Calu3 (cell line): ENCODE data around the gene PTPRN2. TPM values are rescaled to one million over a fixed set of nuclear protein-coding genes. Genes with fewer than 3 reads are reported as not detected.

Source experiments
- BruUV-seq: library from RNA; stranded (reverse); fragments of 400-500 nt; replicated peaks from 2 replicates; lab custom pipeline; 2021; lab: Mats Ljungman, UMichigan
- CTCF ChIA-PET: fragments of 300-600 bp; sonication (Branson Sonifier 250); formaldehyde crosslinking; loops from one replicate; lab custom pipeline; 2022; ENCODE audit warnings: antibody characterized with exemption; lab: Charles Lee
- DNase-seq: peaks from one replicate; pipeline ENCODE4 v3.0.0; 2022
- H3K27ac Mint-ChIP-seq: one replicate; pipeline ENCODE4 v1.8.0; 2022; ENCODE audit warnings: mixed read lengths; ENCODE audit not compliant: unreplicated experiment
- H3K27me3 Mint-ChIP-seq: one replicate; pipeline ENCODE4 v1.8.0; 2022; ENCODE audit warnings: mixed read lengths; ENCODE audit not compliant: unreplicated experiment
- H3K36me3 Mint-ChIP-seq: one replicate; pipeline ENCODE4 v1.8.0; 2022; ENCODE audit warnings: mild to moderate bottlenecking, moderate library complexity, mixed read lengths; ENCODE audit not compliant: insufficient read depth, unreplicated experiment
- H3K4me1 Mint-ChIP-seq: one replicate; pipeline ENCODE4 v1.8.0; 2022; ENCODE audit warnings: mild to moderate bottlenecking, low read depth, mixed read lengths; ENCODE audit not compliant: unreplicated experiment
- H3K4me3 Mint-ChIP-seq: one replicate; pipeline ENCODE4 v1.8.0; 2022; ENCODE audit warnings: mild to moderate bottlenecking, low read depth, moderate library complexity, mixed read lengths; ENCODE audit not compliant: unreplicated experiment
- H3K9me3 Mint-ChIP-seq: one replicate; pipeline ENCODE4 v1.8.0; 2022; ENCODE audit warnings: low read depth, mixed read lengths; ENCODE audit not compliant: unreplicated experiment
- intact Hi-C: fragments of 100-400 bp; cut with micrococcal nuclease; formaldehyde crosslinking; loops from one replicate; pipeline ENCODE4 v1.10.0; 2022; ENCODE audit not compliant: unreplicated experiment
- total RNA-seq: library from RNA; stranded (reverse); gene quantifications from 2 replicates; pipeline ENCODE4 v1.2.3, GENCODE V29; 2022
- TF ChIP-seq, protein P1 (sequence below): fragments of 200-600 bp; IDR thresholded peaks from one replicate; pipeline ENCODE4 v1.8.0; 2022; ENCODE audit warnings: antibody characterized with exemption; ENCODE audit not compliant: unreplicated experiment

The PTPRN2 gene
- total RNA-seq, 1 experiment from 2014 or later = 2.0 TPM

DNA sequence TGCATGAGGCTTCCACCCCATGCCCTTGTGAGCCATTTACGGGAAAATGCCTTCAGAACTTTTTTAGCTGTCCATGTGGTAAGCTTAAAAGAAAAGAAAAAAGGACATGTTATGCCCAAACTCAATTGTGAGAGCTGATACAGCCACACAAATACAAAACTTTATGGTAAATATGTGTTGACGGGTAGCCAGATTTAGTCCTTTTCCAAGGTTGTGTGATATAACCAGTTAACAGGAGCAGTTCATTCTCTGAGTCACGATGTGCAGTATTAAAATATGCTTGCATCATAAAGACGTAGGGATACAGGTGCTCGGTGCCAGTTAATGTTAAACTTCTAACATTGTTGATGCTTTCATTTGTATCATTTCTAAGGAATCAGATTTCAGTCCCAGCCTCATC is 900.5 kb downstream of the PTPRN2 start:
- no peak overlapping the region for H3K27ac Mint-ChIP-seq
- H3K4me1 Mint-ChIP-seq = no peaks in the 10 kb centered on the region
- H3K36me3 Mint-ChIP-seq = peaks cover 4% of the 10 kb centered on the region
- no peak overlapping the region for H3K4me3 Mint-ChIP-seq
- no TSS peak for BruUV-seq
- no peak for DNase-seq
- CTCF ChIA-PET = no interaction called here
- H3K9me3 Mint-ChIP-seq = no peaks in the 10 kb centered on the region
- intact Hi-C loops = loop anchor here (5.0 kb wide), 1 partner anchor 130 kb away; no protein-coding TSS in a partner anchor
- TF ChIP-seq, protein P1, sequence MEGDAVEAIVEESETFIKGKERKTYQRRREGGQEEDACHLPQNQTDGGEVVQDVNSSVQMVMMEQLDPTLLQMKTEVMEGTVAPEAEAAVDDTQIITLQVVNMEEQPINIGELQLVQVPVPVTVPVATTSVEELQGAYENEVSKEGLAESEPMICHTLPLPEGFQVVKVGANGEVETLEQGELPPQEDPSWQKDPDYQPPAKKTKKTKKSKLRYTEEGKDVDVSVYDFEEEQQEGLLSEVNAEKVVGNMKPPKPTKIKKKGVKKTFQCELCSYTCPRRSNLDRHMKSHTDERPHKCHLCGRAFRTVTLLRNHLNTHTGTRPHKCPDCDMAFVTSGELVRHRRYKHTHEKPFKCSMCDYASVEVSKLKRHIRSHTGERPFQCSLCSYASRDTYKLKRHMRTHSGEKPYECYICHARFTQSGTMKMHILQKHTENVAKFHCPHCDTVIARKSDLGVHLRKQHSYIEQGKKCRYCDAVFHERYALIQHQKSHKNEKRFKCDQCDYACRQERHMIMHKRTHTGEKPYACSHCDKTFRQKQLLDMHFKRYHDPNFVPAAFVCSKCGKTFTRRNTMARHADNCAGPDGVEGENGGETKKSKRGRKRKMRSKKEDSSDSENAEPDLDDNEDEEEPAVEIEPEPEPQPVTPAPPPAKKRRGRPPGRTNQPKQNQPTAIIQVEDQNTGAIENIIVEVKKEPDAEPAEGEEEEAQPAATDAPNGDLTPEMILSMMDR = no peak
- no peaks in the 10 kb centered on the region for H3K27me3 Mint-ChIP-seq

DNA sequence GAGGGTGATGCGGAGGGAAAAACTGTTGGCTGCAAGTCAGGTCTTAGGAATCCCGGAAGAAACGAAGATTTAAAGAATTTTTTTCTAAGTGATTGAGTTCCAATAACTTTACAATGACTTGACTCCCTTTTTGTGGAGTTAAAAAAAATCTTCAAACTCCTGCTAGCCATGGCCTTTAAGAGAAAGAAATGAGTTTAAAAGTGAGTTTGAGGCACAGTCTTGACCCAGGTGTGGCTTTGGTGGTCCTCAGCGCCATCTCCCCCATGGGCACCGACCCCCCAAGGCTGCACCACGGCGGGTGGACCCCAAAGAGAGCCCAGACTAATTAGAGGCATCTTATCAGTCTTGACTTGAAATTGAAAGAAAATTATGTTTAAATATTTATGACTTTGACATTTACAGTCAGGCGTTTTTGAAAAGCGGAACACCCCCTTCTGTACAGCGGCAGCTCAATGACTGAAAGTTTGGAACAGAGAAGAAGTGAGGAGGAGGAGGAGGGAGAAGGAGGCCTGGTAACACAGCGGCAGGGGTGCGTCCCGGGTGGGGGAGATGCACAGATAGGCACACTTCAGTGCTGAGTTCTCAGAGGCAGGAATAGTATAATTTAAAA is 901.2 kb downstream of the PTPRN2 start:
- TF ChIP-seq, protein P1 = no peak
- Mint-ChIP-seq H3K27me3 (no peaks in the 10 kb centered on the region), H3K27ac (no peak overlapping the region), H3K9me3 (no peaks in the 10 kb centered on the region), H3K4me1 (no peaks in the 10 kb centered on the region), H3K4me3 (no peak overlapping the region), H3K36me3 (no peaks in the 10 kb centered on the region)
- intact Hi-C loops = loop anchor here (5.0 kb wide), 1 partner anchor 129 kb away; no protein-coding TSS in a partner anchor
- DNase-seq = no peak
- CTCF ChIA-PET = no interaction called here
- no TSS peak for BruUV-seq

DNA sequence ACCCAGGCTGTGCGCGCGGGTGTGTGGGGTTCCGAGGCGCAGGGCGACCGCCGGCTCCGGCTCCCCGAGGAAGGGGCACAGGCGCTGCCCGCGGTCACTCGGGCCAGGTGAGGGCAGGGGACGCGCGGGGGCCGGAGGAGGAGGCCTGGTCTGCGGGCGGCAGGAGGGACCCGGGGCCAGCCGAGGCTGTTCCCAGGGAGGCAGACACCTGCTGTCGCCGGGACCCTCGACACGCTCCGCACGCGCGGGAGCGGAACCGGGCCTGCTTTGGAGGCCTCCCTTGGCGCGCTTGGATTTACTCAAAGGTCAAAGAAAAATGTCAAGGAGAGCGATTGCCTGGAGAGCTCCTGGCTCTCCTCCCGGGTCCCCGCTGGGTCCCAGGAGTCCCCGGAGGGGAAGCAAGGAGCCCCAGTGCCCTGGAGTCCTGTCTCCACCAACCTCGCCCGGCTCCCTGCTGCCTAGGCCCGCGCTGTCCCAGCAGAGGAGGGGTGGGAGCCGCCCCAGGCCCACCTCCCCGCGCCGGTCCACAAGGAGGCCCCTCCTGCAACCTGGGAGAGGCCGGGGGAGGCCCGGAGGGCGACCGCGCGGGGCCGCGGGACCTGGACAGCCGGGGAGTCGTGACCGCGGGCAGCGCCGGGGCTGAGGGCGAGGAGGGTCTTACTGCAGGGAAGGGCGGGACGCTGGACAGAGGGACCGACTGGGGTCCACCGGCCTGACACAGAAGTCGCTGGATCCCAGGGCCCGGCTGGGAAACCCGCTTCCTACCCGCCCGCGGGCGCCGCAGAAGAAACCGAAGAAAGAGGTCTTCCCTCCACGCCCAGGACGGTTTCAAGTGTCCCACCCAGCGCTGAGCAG is 902.0 kb downstream of the PTPRN2 start:
- CTCF ChIA-PET = no interaction called here

DNA sequence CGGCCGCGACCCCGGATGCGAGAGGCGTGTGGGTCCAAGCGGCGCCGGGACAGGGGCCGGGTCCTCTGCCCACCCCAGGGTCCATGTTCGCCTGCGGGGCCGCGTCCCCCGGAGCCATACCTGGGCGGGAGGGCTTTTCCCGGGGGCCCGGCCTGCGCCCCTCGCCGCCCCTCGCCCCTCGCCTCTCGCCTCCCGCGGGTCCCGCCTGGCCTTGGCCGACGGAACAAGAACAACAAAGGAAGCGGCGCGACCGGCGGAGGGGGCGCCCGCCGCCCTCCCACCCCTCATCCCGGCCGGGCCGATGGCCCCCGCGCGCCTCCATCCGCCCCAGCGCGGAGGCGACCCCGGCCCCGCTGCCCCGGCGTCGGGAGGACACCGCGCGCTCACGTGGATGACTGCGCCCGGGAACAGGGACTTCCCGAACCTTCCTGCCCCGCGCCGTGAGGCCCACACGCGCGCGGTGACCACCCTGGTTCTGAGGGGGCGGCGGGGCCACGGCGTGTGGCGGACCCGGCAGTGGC is 902.7 kb downstream of the PTPRN2 start:
- intact Hi-C loops = loop anchor here (5.0 kb wide), 1 partner anchor 128 kb away; no protein-coding TSS in a partner anchor

More for the DNA sequence above, 902.0 kb downstream of the PTPRN2 start:
- no peaks in the 10 kb centered on the region for H3K4me1 Mint-ChIP-seq
- H3K36me3 Mint-ChIP-seq = no peaks in the 10 kb centered on the region
- H3K27ac Mint-ChIP-seq = no peak overlapping the region
- no peaks in the 10 kb centered on the region for H3K27me3 Mint-ChIP-seq
- H3K4me3 Mint-ChIP-seq = no peak overlapping the region
- TF ChIP-seq, protein P1 = no peak
- no peaks in the 10 kb centered on the region for H3K9me3 Mint-ChIP-seq
- no peak for DNase-seq
- intact Hi-C loops = loop anchor here (5.0 kb wide), 1 partner anchor 128 kb away; no protein-coding TSS in a partner anchor
- BruUV-seq = no TSS peak

More for the DNA sequence above, 902.7 kb downstream of the PTPRN2 start:
- Mint-ChIP-seq H3K27ac (no peak overlapping the region), H3K9me3 (no peaks in the 10 kb centered on the region), H3K36me3 (no peaks in the 10 kb centered on the region), H3K4me1 (no peaks in the 10 kb centered on the region), H3K27me3 (no peaks in the 10 kb centered on the region), H3K4me3 (no peak overlapping the region)
- TF ChIP-seq, protein P1 = no peak
- BruUV-seq = no TSS peak
- no peak for DNase-seq
- CTCF ChIA-PET = no interaction called here
